Measurements from ENCODE around the gene KIF1B.

KIF1B gene

GRCh38 chr1:10389271-10389973 is 179.1 kb downstream of the KIF1B start:
- H3K79me2 ChIP-seq (ENCODE audit: insufficient read depth, low read length), result no peaks in the 10 kb centered on the region
- H3K4me2 ChIP-seq (ENCODE audit: low read depth, low read length, poor library complexity, severe bottlenecking), result no peak overlapping the region
- H3K27me3 ChIP-seq (ENCODE audit: low read length), result no peaks in the 10 kb centered on the region
- no peaks in the 10 kb centered on the region for H3F3A ChIP-seq (ENCODE audit: insufficient read depth)
- H3K9me3 ChIP-seq (ENCODE audit: insufficient read depth, low read length), result no peaks in the 10 kb centered on the region
- H3K4me3 ChIP-seq (ENCODE audit: insufficient read depth, low read length, poor library complexity, severe bottlenecking), result no peak overlapping the region
- TF ChIP-seq CTCF (IDR thresholded peaks at IDR 0.05; ENCODE audit: insufficient read depth, low read length, poor library complexity, severe bottlenecking), result no peak
- no peak for TF ChIP-seq EZH2phosphoT487 (conservative IDR thresholded peaks at IDR 0.05; ENCODE audit: low read length)
- H2AFZ ChIP-seq (ENCODE audit: low read depth, low read length, severe bottlenecking), result no peak overlapping the region
- H3K27ac ChIP-seq (ENCODE audit: low read depth, low read length), result no peak overlapping the region
- H4K20me1 ChIP-seq (ENCODE audit: low read depth, low read length), result no peaks in the 10 kb centered on the region
- no peak overlapping the region for H3K9ac ChIP-seq (ENCODE audit: low read length)
- H3K9me2 ChIP-seq (replicated peaks; ENCODE audit: insufficient read depth, low read length), result no peaks in the 10 kb centered on the region
- no peaks in the 10 kb centered on the region for H3K36me3 ChIP-seq (ENCODE audit: low read length)

GRCh38 chr1:10396870-10397269 is 186.5 kb downstream of the KIF1B start:
- Histone ChIP-seq H4K20me1 (ENCODE audit: low read depth, low read length) (no peaks in the 10 kb centered on the region), H3K79me2 (ENCODE audit: insufficient read depth, low read length) (peaks cover 27% of the 10 kb centered on the region), H3K4me3 (ENCODE audit: insufficient read depth, low read length, poor library complexity, severe bottlenecking) (no peak overlapping the region), H3K27ac (ENCODE audit: low read depth, low read length) (no peak overlapping the region), H3K9me3 (ENCODE audit: insufficient read depth, low read length) (no peaks in the 10 kb centered on the region), H3K9ac (ENCODE audit: low read length) (no peak overlapping the region), H3K27me3 (ENCODE audit: low read length) (no peaks in the 10 kb centered on the region), H3K4me2 (ENCODE audit: low read depth, low read length, poor library complexity, severe bottlenecking) (no peak overlapping the region), H3K9me2 (replicated peaks; ENCODE audit: insufficient read depth, low read length) (no peaks in the 10 kb centered on the region), H3F3A (ENCODE audit: insufficient read depth) (no peaks in the 10 kb centered on the region), H3K36me3 (ENCODE audit: low read length) (0 out of 2 replicates have a peak, but pooled peaks cover 4% of the 10 kb centered on the region), H2AFZ (ENCODE audit: low read depth, low read length, severe bottlenecking) (no peak overlapping the region)
- TF ChIP-seq CTCF (IDR thresholded peaks at IDR 0.05; ENCODE audit: insufficient read depth, low read length, poor library complexity, severe bottlenecking), result no peak
- TF ChIP-seq EZH2phosphoT487 (conservative IDR thresholded peaks at IDR 0.05; ENCODE audit: low read length), result no peak

GRCh38 chr1:10398278-10398733 is 187.9 kb downstream of the KIF1B start:
- H4K20me1 ChIP-seq (ENCODE audit: low read depth, low read length), result no peaks in the 10 kb centered on the region
- H3K27ac ChIP-seq (ENCODE audit: low read depth, low read length), result peak overlapping the region; percentile 24; the same call in 1 of the 2 replicates
- peak overlapping the region; percentile 98 for H2AFZ ChIP-seq (ENCODE audit: low read depth, low read length, severe bottlenecking)
- TF ChIP-seq CTCF (IDR thresholded peaks at IDR 0.05; ENCODE audit: insufficient read depth, low read length, poor library complexity, severe bottlenecking) (no peak), EZH2phosphoT487 (conservative IDR thresholded peaks at IDR 0.05; ENCODE audit: low read length) (no peak)
- no peaks in the 10 kb centered on the region for H3F3A ChIP-seq (ENCODE audit: insufficient read depth)
- H3K36me3 ChIP-seq (ENCODE audit: low read length), result 0 out of 2 replicates have a peak, but pooled peaks cover 7% of the 10 kb centered on the region
- peaks cover 27% of the 10 kb centered on the region for H3K79me2 ChIP-seq (ENCODE audit: insufficient read depth, low read length)
- H3K9me2 ChIP-seq (replicated peaks; ENCODE audit: insufficient read depth, low read length), result no peaks in the 10 kb centered on the region
- H3K4me2 ChIP-seq (ENCODE audit: low read depth, low read length, poor library complexity, severe bottlenecking), result peak overlapping the region; percentile 57
- H3K27me3 ChIP-seq (ENCODE audit: low read length), result no peaks in the 10 kb centered on the region
- H3K9me3 ChIP-seq (ENCODE audit: insufficient read depth, low read length), result no peaks in the 10 kb centered on the region
- peak overlapping the region; percentile 61 for H3K4me3 ChIP-seq (ENCODE audit: insufficient read depth, low read length, poor library complexity, severe bottlenecking)
- H3K9ac ChIP-seq (ENCODE audit: low read length), result peak overlapping the region; percentile 80
